ENCODE results near the gene PDIK1L. TPM values are rescaled to one million over a fixed set of nuclear protein-coding genes. Genes with fewer than 3 reads are reported as not detected.

PDIK1L gene
- total and polyA plus RNA-seq, 9 of the 15 experiments (the other 6 are each of a cell fraction or from before 2014, with no cell fraction given), result 12.8 to 30.2 (median 21.5) TPM

DNA sequence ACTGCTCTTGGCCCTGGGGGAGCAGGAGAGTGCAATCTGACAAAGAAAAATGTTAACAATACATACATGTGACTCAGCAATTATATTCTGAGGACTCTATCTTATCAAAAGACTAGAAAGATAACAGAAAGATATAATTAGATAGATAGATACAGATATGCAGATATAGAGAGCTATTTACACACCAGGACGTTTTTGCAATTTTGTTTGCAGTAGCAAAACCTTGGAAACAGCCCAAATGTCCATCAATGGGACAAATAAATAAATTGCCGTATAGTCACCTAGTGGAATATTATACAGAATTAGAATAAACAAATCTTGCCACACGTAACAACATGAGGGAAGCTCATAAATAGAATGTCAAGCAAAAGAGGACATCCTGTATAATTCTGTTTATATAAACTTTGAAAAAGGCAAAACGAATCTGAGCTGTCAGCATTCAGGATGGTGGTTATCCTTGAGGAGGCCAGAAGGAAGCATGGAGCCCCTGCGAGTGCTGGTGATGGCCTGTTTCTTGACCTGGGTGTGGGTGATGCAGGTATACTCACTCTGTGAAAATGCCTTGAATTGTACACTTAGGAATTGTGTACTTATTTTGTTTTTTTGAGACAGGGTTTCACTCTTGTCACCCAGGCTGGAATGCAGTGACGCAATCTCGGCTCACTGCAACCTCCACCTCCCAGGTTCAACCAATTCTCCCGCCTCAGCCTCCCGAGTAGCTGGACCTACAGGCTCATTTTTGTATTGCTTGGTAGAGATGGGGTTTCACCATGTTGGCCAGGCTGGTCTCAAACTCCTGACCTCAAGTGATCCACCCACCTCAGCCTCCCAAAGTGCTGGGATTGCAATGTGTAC is 31.4 kb upstream of the PDIK1L start:
- Histone ChIP-seq H3K4me3 (no peak overlapping the region), H3K79me2 (ENCODE audit: control insufficient read depth, insufficient read depth, low read length) (no peaks in the 10 kb centered on the region), H3K9me3 (replicated peaks; ENCODE audit: control insufficient read depth, insufficient read depth, low read depth, low read length) (no peaks in the 10 kb centered on the region), H4K20me1 (replicated peaks; ENCODE audit: control insufficient read depth, insufficient read depth, low read length) (no peaks in the 10 kb centered on the region), H3K4me2 (ENCODE audit: insufficient read depth, low read length) (no peak overlapping the region), H2AFZ (ENCODE audit: low read depth, low read length) (no peak overlapping the region; the same call in 1 of the 2 replicates), H3K27ac (ENCODE audit: extremely low read depth, low read depth, low read length) (no peak overlapping the region), H3K36me3 (ENCODE audit: control insufficient read depth, insufficient read depth, low read length) (no peaks in the 10 kb centered on the region), H3K9ac (ENCODE audit: insufficient read depth in 1 of 2, low read depth in 2 of 2, low read length in 2 of 2) (no peak overlapping the region; a peak in 1 of 4 replicates), H3K9me1 (ENCODE audit: control insufficient read depth, insufficient read depth, low read length) (no peaks in the 10 kb centered on the region), H3K27me3 (ENCODE audit: control insufficient read depth in 2 of 2, insufficient read depth in 2 of 2, low read length in 2 of 2) (no peaks in the 10 kb centered on the region), H3K4me1 (replicated peaks in 1 of 2; ENCODE audit: control insufficient read depth in 2 of 2, insufficient read depth in 2 of 2, low read length in 2 of 2) (peaks cover 24 to 61% of the 10 kb centered on the region in 2 experiments)
- intact Hi-C loops (cut with micrococcal nuclease), result no loop called here
- no peak for ATAC-seq
- ChIA-PET CTCF (ENCODE audit: low intra/inter-chr PET ratio) (no interaction called here), POLR2A (interaction anchor here (0.8 to 4.8 kb wide), 4 partner anchors 10 to 36 kb away, joined by 3 to 33 read pairs (median 4); no protein-coding TSS in a partner anchor)
- in situ Hi-C loops (cut with MboI), result no loop called here
- WGBS (ENCODE audit: insufficient coverage, low coverage, missing lambda C conversion rate), result 68% methylated on average over 9 of the region's 9 CpGs
- FAIRE-seq, result no peak
- BruUV-seq (replicated peaks), result no TSS peak
- no peak for DNase-seq (ENCODE audit: extremely low read depth in 1 of 4, low spot score in 3 of 4)
- TF ChIP-seq BRD9 (IDR thresholded peaks at IDR 0.05; ENCODE audit: low read depth, partially characterized antibody) (no peak), MAFK (IDR thresholded peaks at IDR 0.05; ENCODE audit: low read length) (peak; percentile 39; the same call in 1 of the 2 replicates), ZNF77 (CRISPR knock-in tag; IDR thresholded peaks at IDR 0.05) (no peak), GATAD2B (IDR thresholded peaks at IDR 0.05; ENCODE audit: borderline replicate concordance) (peak; percentile 67; the same call in 1 of the 2 replicates), ETV1 (tag; conservative IDR thresholded peaks at IDR 0.05; ENCODE audit: low read depth) (no peak), BACH1 (tag; IDR thresholded peaks at IDR 0.05) (peak; percentile 77; the same call in 1 of the 2 replicates), TEAD2 (tag; IDR thresholded peaks at IDR 0.05) (0 out of 2 replicates have a peak, but pooled peaks have one; percentile 14), CEBPB (tag; IDR thresholded peaks at IDR 0.05) (peak; percentile 94), SUPT5H (IDR thresholded peaks at IDR 0.05) (no peak), ARID1B (IDR thresholded peaks at IDR 0.05) (0 out of 2 replicates have a peak, but pooled peaks have one; percentile 9), MAFF (IDR thresholded peaks at IDR 0.05; ENCODE audit: low read length) (peak; percentile 73; the same call in 1 of the 2 replicates), ADNP (tag; IDR thresholded peaks at IDR 0.05) (no peak), TAF9B (IDR thresholded peaks at IDR 0.05; ENCODE audit: partially characterized antibody) (no peak), MAFG (tag; conservative IDR thresholded peaks at IDR 0.05) (peak; percentile 89), C11orf30 (IDR thresholded peaks at IDR 0.05; ENCODE audit: low read depth) (peak; percentile 79), ZNF79 (CRISPR knock-in tag; IDR thresholded peaks at IDR 0.05; ENCODE audit: low read depth) (no peak), MYC (IDR thresholded peaks at IDR 0.05; ENCODE audit: low read depth, low read length) (no peak), MYC (CRISPR knock-in tag; IDR thresholded peaks at IDR 0.05; ENCODE audit: borderline replicate concordance, low read depth) (no peak), ASH1L (IDR thresholded peaks at IDR 0.05; ENCODE audit: borderline replicate concordance, low read depth, partially characterized antibody) (no peak), SOX6 (IDR thresholded peaks at IDR 0.05) (peak; percentile 75)
- TF ChIP-seq, protein P1, sequence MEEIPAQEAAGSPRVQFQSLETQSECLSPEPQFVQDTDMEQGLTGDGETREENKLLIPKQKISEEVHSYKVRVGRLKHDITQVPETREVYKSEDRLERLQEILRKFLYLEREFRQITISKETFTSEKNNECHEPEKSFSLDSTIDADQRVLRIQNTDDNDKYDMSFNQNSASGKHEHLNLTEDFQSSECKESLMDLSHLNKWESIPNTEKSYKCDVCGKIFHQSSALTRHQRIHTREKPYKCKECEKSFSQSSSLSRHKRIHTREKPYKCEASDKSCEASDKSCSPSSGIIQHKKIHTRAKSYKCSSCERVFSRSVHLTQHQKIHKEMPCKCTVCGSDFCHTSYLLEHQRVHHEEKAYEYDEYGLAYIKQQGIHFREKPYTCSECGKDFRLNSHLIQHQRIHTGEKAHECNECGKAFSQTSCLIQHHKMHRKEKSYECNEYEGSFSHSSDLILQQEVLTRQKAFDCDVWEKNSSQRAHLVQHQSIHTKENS (CRISPR knock-in tag; IDR thresholded peaks at IDR 0.05), result no peak
- TF ChIP-seq, protein P2, sequence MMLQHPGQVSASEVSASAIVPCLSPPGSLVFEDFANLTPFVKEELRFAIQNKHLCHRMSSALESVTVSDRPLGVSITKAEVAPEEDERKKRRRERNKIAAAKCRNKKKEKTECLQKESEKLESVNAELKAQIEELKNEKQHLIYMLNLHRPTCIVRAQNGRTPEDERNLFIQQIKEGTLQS (IDR thresholded peaks at IDR 0.05), result peak; percentile 79
- TF ChIP-seq, protein P2 (CRISPR knock-in tag; conservative IDR thresholded peaks at IDR 0.05), result no peak
